Globus pallidus (tissue), 1 donor: ENCODE measurements around the gene GALK1.

Source experiments
- DNase-seq: peaks from one replicate; pipeline ENCODE4 v3.0.0-alpha.2; 2015; ENCODE audit warnings: low spot score

Gene GALK1

GRCh38 chr17:75724016-75725003 is 40.7 kb downstream of the GALK1 start:
- no peak for DNase-seq

- DNase-seq = no peak
These were observed 41.6 kb downstream of the GALK1 start for GRCh38 chr17:75723171-75723930.

- DNase-seq = no peak
These were observed 42.4 kb downstream of the GALK1 start for GRCh38 chr17:75722542-75723095.

- DNase-seq = no peak
These were observed 42.9 kb downstream of the GALK1 start for GRCh38 chr17:75722076-75722475.

GRCh38 chr17:75721463-75722011 is 43.5 kb downstream of the GALK1 start:
- no peak for DNase-seq

GRCh38 chr17:75720656-75721462 is 44.1 kb downstream of the GALK1 start, which contains the start of gene ITGB4:
Gene ITGB4, plus strand, starts transcription at chr17:75721459. Its CDS starts 3,245 bp downstream, at chr17:75724704.
- peak; percentile 55 for DNase-seq

GRCh38 chr17:75719732-75720131 is 45.3 kb downstream of the GALK1 start:
- no peak for DNase-seq

- DNase-seq = no peak
These were observed 52.5 kb downstream of the GALK1 start for GRCh38 chr17:75712446-75712845.
